HG03045 (cell line): Measurements from ENCODE around the gene ENPP3.

Source experiments
- ATAC-seq: cut with Tn5 transposase; IDR thresholded peaks from one replicate; pipeline ENCODE4 v1.9.1; 2021; ENCODE audit warnings: mild to moderate bottlenecking, moderate library complexity; ENCODE audit not compliant: unreplicated experiment

The ENPP3 gene

GRCh38 chr6:131762984-131763383 lies 125.9 kb downstream of the ENPP3 start:
- no peak for ATAC-seq

- no peak for ATAC-seq
Observed at GRCh38 chr6:131763749-131764148, 126.6 kb downstream of the ENPP3 start.

GRCh38 chr6:131764350-131764749 lies 127.2 kb downstream of the ENPP3 start:
- no peak for ATAC-seq

- no peak for ATAC-seq
Observed at GRCh38 chr6:131765081-131765803, 128.1 kb downstream of the ENPP3 start.

- ATAC-seq, result no peak
Observed at GRCh38 chr6:131765804-131766135, 128.7 kb downstream of the ENPP3 start.

GRCh38 chr6:131766631-131767030 lies 129.5 kb downstream of the ENPP3 start:
- no peak for ATAC-seq

GRCh38 chr6:131768964-131769363 lies 131.9 kb downstream of the ENPP3 start:
- ATAC-seq, result no peak

- no peak for ATAC-seq
Observed at GRCh38 chr6:131769385-131770141, 132.5 kb downstream of the ENPP3 start.

- ATAC-seq, result no peak
Observed at GRCh38 chr6:131770776-131771175, 133.7 kb downstream of the ENPP3 start.

GRCh38 chr6:131773284-131773950 lies 136.3 kb downstream of the ENPP3 start:
- ATAC-seq, result no peak

- ATAC-seq, result no peak
Observed at GRCh38 chr6:131775886-131776285, 138.8 kb downstream of the ENPP3 start.

- ATAC-seq, result no peak
Observed at GRCh38 chr6:131776985-131777384, 139.9 kb downstream of the ENPP3 start.

GRCh38 chr6:131778169-131778568 lies 141.1 kb downstream of the ENPP3 start:
- ATAC-seq, result no peak

GRCh38 chr6:131779304-131779703 lies 142.2 kb downstream of the ENPP3 start:
- no peak for ATAC-seq

GRCh38 chr6:131780600-131780999 lies 143.5 kb downstream of the ENPP3 start:
- no peak for ATAC-seq

GRCh38 chr6:131781687-131782086 lies 144.6 kb downstream of the ENPP3 start:
- no peak for ATAC-seq

GRCh38 chr6:131782764-131783163 lies 145.7 kb downstream of the ENPP3 start:
- ATAC-seq, result no peak

GRCh38 chr6:131784561-131784960 lies 147.5 kb downstream of the ENPP3 start:
- no peak for ATAC-seq

- ATAC-seq, result no peak
Observed at GRCh38 chr6:131787079-131787478, 150.0 kb downstream of the ENPP3 start.

GRCh38 chr6:131787766-131788712 lies 150.9 kb downstream of the ENPP3 start:
- no peak for ATAC-seq

GRCh38 chr6:131789219-131789618 lies 152.1 kb downstream of the ENPP3 start:
- no peak for ATAC-seq
